Measurements from ENCODE around the gene PAXX.

The PAXX gene

DNA sequence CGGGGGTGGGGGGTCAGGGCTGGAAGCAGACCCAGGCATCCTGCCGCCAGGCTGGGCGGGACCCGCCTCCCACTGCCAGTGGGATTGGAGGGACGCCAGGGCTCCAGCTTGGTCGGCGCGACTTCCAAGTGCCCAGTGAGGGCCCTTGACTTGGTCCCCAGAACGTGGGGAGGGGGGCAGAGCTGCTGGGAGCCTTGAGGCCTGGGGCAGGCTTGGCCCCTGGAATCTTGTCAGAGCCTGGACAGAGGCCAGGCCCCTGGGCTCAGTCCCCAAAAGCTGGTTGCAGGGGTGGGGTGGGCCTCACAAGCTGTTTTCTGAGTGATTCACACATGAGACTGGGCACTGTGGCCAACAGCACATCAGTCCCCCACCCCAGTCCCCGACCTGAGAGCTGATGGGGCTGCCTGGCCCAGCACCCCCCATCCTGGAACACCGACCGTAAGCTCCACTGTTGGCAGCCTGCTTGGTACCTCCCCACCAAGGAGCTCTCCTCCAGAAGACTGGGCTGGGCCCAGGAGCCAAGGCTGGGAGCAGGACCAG lies 3.6 kb downstream of the PAXX start:
- Histone ChIP-seq H3K9me3 (ENCODE audit: low read length) (no peaks in the 10 kb centered on the region), H3K9me2 (ENCODE audit: low read depth, low read length) (no peaks in the 10 kb centered on the region), H3K79me2 (ENCODE audit: insufficient read depth, low read length) (no peaks in the 10 kb centered on the region), H3F3A (ENCODE audit: insufficient read depth, low read length) (no peaks in the 10 kb centered on the region), H3K36me3 (ENCODE audit: insufficient read depth, low read length) (no peaks in the 10 kb centered on the region; the same call in 1 of the 2 replicates), H4K20me1 (ENCODE audit: insufficient read depth, low read length) (no peaks in the 10 kb centered on the region), H2AFZ (ENCODE audit: low read length) (no peak overlapping the region), H3K4me1 (ENCODE audit: insufficient read depth, low read length, severe bottlenecking) (peaks cover 27% of the 10 kb centered on the region), H3K4me2 (ENCODE audit: low read length) (no peak overlapping the region), H3K4me3 (ENCODE audit: low read depth, low read length, poor library complexity, severe bottlenecking) (no peak overlapping the region), H3K9ac (ENCODE audit: low read length) (no peak overlapping the region), H3K27me3 (ENCODE audit: insufficient read depth, low read length) (no peaks in the 10 kb centered on the region), H3K27ac (ENCODE audit: low read depth, low read length, poor library complexity, severe bottlenecking) (no peak overlapping the region)
- no peak for TF ChIP-seq EZH2 (IDR thresholded peaks at IDR 0.05; ENCODE audit: borderline replicate concordance, low read length)
- TF ChIP-seq CTCF (IDR thresholded peaks at IDR 0.05; ENCODE audit: low read length) = no peak

DNA sequence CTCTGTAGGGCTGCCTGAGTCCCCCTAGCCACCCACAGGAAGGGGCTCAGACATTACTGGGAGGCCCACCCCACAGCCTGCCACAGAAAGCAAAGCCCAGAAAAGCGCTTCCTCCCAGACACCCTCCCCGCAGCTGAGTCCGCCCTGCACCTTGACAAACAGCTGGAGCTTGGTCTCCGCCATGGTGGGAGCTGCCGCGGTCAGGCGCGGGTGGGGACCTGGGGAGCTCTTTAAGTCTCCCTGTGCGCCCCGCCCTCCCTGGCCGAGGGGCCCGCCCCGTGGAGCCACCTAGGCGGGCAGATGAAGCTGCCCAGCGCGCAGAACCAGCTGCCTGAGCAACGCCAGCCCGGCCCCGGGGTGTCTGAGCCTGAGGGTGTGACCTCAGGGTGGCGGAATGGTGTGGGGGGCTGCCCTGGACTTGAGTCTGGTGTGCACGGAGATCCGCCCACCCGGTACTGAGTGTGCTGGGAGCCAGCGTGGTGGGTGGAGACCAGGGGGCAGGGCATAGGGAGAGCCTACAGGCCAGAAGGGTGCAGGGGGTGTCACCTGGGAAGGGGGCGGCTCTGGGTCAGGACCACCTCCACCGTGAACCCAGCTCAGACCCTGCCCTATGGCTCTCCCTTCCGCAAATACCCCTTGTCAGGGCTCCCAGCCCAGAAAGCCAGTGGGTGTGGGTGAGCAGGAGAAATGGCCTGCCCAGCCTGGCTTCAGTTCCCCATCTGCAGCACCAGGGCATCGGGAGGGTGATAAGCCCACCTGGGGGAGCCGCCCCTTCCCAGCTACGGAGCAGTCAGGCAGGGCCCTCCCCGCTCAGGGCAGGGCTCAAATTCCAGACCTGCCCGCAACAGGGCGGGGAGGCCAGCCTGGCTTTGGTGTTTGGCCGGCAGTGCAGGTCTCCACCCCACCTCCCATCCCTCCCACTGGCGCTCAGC lies 4.4 kb downstream of the PAXX start, which contains the start of gene CLIC3:
Gene CLIC3 (minus strand): TSS at position 208 of the 932 bp plus-strand sequence. CDS start 25 bp downstream, at position 183.
- no peak within 1 kb of the TSS for H2AFZ ChIP-seq (ENCODE audit: low read length)
- no peak within 1 kb of the TSS for H3K4me3 ChIP-seq (ENCODE audit: low read depth, low read length, poor library complexity, severe bottlenecking)
- TF ChIP-seq EZH2 (IDR thresholded peaks at IDR 0.05; ENCODE audit: borderline replicate concordance, low read length) (no peak), CTCF (IDR thresholded peaks at IDR 0.05; ENCODE audit: low read length) (no peak)
- H3K9ac ChIP-seq (ENCODE audit: low read length) = no peak within 1 kb of the TSS
- no peaks in the 10 kb centered on the region for H3K9me2 ChIP-seq (ENCODE audit: low read depth, low read length)
- H3K27ac ChIP-seq (ENCODE audit: low read depth, low read length, poor library complexity, severe bottlenecking) = no peak within 1 kb of the TSS
- H3F3A ChIP-seq (ENCODE audit: insufficient read depth, low read length) = no peaks in the 10 kb centered on the region
- no peaks in the 10 kb centered on the region for H4K20me1 ChIP-seq (ENCODE audit: insufficient read depth, low read length)
- H3K9me3 ChIP-seq (ENCODE audit: low read length) = no peaks in the 10 kb centered on the region
- no peaks in the 10 kb centered on the region; the same call in 1 of the 2 replicates for H3K36me3 ChIP-seq (ENCODE audit: insufficient read depth, low read length)
- H3K4me1 ChIP-seq (ENCODE audit: insufficient read depth, low read length, severe bottlenecking) = peaks cover 27% of the 10 kb centered on the region
- 0 out of 2 replicates have a peak within 1 kb of the TSS, but pooled peaks have one; percentile 7 for H3K4me2 ChIP-seq (ENCODE audit: low read length)
- H3K79me2 ChIP-seq (ENCODE audit: insufficient read depth, low read length) = no peaks in the 10 kb centered on the region
- no peaks in the 10 kb centered on the region for H3K27me3 ChIP-seq (ENCODE audit: insufficient read depth, low read length)

- H4K20me1 ChIP-seq (ENCODE audit: insufficient read depth, low read length) = no peaks in the 10 kb centered on the region
- no peak overlapping the region for H3K27ac ChIP-seq (ENCODE audit: low read depth, low read length, poor library complexity, severe bottlenecking)
- H3K9me3 ChIP-seq (ENCODE audit: low read length) = no peaks in the 10 kb centered on the region
- H3K4me2 ChIP-seq (ENCODE audit: low read length) = no peak overlapping the region
- no peaks in the 10 kb centered on the region for H3F3A ChIP-seq (ENCODE audit: insufficient read depth, low read length)
- no peaks in the 10 kb centered on the region for H3K9me2 ChIP-seq (ENCODE audit: low read depth, low read length)
- no peaks in the 10 kb centered on the region for H3K27me3 ChIP-seq (ENCODE audit: insufficient read depth, low read length)
- H3K4me1 ChIP-seq (ENCODE audit: insufficient read depth, low read length, severe bottlenecking) = peaks cover 27% of the 10 kb centered on the region
- TF ChIP-seq CTCF (IDR thresholded peaks at IDR 0.05; ENCODE audit: low read length) = no peak
- no peak overlapping the region for H3K4me3 ChIP-seq (ENCODE audit: low read depth, low read length, poor library complexity, severe bottlenecking)
- no peak overlapping the region for H3K9ac ChIP-seq (ENCODE audit: low read length)
- H2AFZ ChIP-seq (ENCODE audit: low read length) = no peak overlapping the region
- H3K79me2 ChIP-seq (ENCODE audit: insufficient read depth, low read length) = no peaks in the 10 kb centered on the region
- H3K36me3 ChIP-seq (ENCODE audit: insufficient read depth, low read length) = no peaks in the 10 kb centered on the region; the same call in 1 of the 2 replicates
Measured at GRCh38 chr9:136997371-136997770, 5.1 kb downstream of the PAXX start.

Data from OCI-LY1 (cell line).